C4-2B (cell line): ENCODE data around the gene TOMM34.

ENCODE experiments used
- H3K27ac ChIP-seq: fragments of 450-650 bp; 2 replicates; pipeline ENCODE4 v1.5.1; 2017
- ZFX ChIP-seq: fragments of 450-650 bp; IDR thresholded peaks from 2 replicates; pipeline ENCODE4 v1.6.1; 2017
- TF ChIP-seq, protein P1 (sequence below): fragments of 450-650 bp; conservative IDR thresholded peaks from 2 replicates; pipeline ENCODE4 v1.5.1; 2017; ENCODE audit warnings: mild to moderate bottlenecking

Gene TOMM34

DNA sequence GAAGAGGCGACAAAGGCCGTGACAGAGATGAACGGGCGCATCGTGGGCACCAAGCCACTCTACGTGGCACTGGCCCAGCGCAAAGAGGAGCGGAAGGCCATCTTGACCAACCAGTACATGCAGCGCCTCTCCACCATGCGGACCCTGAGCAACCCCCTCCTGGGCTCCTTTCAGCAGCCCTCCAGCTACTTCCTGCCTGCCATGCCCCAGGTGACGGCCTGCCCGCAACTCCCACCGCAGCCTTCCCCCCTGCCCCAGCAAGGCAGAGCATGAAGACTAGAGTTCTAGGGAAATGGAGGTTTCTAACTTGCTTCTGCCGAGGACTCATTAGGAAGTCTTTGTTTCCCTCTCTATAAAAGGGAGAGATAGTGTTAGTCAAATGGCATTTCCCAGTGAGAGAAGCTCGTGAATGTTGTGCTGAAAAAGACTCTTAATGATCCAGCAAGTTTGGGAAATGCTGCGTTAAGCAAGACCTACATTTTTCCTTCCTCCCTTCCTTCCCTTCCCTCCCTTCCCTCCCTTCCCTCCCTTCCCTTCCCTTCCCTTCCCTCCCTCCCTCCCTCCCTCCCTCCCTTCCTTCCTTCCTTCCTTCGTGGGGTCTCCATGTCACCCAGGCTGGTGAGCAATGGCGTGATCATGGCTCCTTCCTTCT lies 29.6 kb downstream of the TOMM34 start:
- TF ChIP-seq, protein P1, sequence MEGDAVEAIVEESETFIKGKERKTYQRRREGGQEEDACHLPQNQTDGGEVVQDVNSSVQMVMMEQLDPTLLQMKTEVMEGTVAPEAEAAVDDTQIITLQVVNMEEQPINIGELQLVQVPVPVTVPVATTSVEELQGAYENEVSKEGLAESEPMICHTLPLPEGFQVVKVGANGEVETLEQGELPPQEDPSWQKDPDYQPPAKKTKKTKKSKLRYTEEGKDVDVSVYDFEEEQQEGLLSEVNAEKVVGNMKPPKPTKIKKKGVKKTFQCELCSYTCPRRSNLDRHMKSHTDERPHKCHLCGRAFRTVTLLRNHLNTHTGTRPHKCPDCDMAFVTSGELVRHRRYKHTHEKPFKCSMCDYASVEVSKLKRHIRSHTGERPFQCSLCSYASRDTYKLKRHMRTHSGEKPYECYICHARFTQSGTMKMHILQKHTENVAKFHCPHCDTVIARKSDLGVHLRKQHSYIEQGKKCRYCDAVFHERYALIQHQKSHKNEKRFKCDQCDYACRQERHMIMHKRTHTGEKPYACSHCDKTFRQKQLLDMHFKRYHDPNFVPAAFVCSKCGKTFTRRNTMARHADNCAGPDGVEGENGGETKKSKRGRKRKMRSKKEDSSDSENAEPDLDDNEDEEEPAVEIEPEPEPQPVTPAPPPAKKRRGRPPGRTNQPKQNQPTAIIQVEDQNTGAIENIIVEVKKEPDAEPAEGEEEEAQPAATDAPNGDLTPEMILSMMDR, result no peak
- no peak for TF ChIP-seq ZFX
- no peak overlapping the region for H3K27ac ChIP-seq

DNA sequence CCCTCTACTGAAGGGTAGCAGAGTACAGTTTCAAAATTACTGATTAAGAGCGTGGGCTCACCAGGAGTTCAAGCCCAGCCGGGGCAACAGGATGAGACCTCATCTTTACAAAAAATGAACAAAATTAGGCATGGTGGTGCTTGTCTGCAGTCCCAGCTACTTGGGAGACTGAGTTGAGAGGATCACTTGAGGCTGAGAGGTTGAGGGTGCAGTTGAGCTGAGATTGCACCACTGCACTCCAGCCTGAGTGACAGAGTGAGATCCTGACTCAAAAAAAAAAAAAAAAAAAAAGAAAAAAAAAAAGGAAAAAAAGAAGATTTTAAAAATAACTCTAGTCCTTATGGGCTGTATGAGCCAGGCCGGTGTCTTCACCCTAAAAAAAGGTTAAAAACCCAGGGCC lies 31.6 kb downstream of the TOMM34 start:
- TF ChIP-seq, protein P1, result no peak
- TF ChIP-seq ZFX, result no peak

DNA sequence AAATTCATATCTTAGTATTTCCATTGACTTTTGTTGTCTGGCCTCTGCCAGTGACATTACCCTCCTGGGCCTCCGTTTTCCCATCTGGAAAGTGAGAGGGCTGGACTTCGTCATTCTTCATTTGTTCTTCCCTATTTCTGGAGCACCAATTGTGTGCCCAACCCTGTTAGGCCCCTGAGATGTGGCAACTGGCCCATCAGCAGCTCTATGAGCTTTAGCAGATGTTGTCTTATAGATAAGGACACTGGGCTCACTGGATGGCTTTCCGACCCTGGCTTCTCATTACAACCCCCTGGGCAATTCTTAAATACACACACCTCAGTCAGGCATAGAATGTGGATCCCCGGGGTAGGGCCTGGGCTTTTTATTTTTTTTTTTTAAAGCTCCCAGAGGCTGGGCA lies 35.7 kb downstream of the TOMM34 start:
- H3K27ac ChIP-seq, result no peak overlapping the region
- TF ChIP-seq ZFX, result no peak
- TF ChIP-seq, protein P1, result no peak

More for the DNA sequence above, 31.6 kb downstream of the TOMM34 start:
- H3K27ac ChIP-seq, result no peak overlapping the region

DNA sequence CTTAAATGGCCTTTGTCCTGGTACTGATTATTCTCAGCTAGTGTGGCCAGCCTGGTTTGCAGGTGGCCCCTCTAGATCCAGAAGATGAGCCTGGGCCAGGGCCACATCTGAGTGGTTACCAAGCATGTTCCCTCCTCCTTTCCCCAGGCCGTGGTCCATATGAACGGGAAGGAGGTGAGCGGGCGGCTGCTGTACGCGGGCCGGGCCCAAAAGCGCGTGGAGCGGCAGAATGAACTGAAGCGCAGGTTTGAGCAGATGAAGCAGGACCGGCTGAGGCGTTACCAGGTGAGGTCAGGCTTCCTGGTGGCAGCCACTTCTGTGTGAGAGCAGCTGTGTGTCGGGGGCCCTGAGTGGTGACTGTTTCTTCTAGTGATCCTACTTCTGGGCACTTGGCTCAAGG lies 38.8 kb downstream of the TOMM34 start:
- TF ChIP-seq ZFX, result no peak
- TF ChIP-seq, protein P1, result no peak
- H3K27ac ChIP-seq, result no peak overlapping the region

DNA sequence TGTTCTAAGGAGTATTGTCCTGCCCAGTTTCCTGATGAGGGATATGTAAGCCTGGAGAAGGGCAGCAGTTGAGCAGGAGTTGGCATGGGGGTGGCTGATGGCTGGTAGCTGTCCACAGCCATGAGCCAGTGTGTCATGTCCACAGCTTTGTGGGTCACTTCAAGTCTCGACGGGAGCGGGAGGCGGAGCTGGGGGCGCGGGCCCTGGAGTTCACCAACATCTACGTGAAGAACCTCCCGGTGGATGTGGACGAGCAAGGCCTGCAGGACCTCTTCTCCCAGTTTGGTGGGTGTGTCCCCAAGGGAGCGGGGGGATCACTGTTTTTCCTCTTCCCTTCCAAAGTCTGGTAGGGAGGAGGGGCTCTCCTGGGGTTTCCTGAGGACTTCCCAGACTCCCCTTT lies 41.4 kb downstream of the TOMM34 start:
- H3K27ac ChIP-seq, result no peak overlapping the region
- TF ChIP-seq, protein P1, result no peak
- TF ChIP-seq ZFX, result no peak

DNA sequence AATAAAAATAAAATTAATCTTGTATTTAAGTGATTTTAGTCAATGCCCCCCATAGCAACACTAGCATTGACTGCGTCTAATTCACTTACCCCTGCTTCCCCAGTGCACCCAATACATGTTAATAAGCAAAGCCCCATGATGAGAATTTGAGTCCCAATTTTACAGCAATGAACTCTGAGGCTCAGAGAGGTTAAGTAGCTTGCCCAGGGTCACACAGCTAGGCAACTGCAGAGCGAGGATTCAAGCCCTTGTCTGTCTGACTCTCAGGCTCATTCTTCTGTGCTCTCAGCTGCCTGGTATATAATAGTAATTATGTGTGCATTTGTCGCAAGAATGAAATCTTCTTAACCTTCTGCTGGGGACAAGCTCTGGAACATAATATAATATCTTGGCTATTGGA lies 41.9 kb downstream of the TOMM34 start:
- no peak overlapping the region for H3K27ac ChIP-seq
- TF ChIP-seq, protein P1, result no peak
- no peak for TF ChIP-seq ZFX

DNA sequence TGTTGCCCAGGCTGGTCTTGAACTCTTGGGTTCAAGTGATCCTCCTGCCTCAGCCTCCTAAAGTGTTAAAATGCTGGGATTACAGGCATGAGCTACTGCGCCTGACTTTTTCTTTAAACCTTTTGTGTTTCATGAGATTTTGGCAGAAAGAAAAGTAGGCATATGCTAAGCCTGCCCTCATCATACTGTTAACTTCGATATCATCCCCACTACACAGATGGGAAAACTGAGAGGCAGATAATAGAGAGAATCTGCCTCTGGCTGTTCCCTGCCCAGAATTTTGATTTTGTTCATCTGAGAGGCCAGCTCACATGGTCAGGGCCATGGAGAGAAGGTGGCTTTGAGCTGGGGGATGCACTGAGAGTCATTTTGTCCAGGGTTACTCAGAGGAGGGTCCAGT lies 42.8 kb downstream of the TOMM34 start:
- H3K27ac ChIP-seq, result no peak overlapping the region
- TF ChIP-seq ZFX, result no peak
- TF ChIP-seq, protein P1, result no peak
